ENCODE measurements around the gene ABCD1. TPM values are rescaled to one million over a fixed set of nuclear protein-coding genes. Genes with fewer than 3 reads are reported as not detected.
"Not testable (repeated sequence)": the region's sequence is repeated elsewhere in the genome, so short reads cannot be mapped to it uniquely, and the experiment has no call there.

Gene ABCD1
- total RNA-seq, 1 donor, result 8.8 TPM

- H3K27me3 ChIP-seq (ENCODE audit: insufficient read depth, low read length), result no peaks in the 10 kb centered on the region
- no peak overlapping the region for H3K4me3 ChIP-seq (ENCODE audit: low read length)
- no peaks in the 10 kb centered on the region for H3K9me3 ChIP-seq (ENCODE audit: low read depth, low read length)
- peaks cover 26% of the 10 kb centered on the region for H3K4me1 ChIP-seq (ENCODE audit: insufficient read depth, low read length)
Observed at GRCh38 chrX:153733651-153734240, 9.1 kb downstream of the ABCD1 start.

- peaks cover 27% of the 10 kb centered on the region for H3K4me1 ChIP-seq (ENCODE audit: insufficient read depth, low read length)
Observed at GRCh38 chrX:153734871-153735270, 10.2 kb downstream of the ABCD1 start.

DNA sequence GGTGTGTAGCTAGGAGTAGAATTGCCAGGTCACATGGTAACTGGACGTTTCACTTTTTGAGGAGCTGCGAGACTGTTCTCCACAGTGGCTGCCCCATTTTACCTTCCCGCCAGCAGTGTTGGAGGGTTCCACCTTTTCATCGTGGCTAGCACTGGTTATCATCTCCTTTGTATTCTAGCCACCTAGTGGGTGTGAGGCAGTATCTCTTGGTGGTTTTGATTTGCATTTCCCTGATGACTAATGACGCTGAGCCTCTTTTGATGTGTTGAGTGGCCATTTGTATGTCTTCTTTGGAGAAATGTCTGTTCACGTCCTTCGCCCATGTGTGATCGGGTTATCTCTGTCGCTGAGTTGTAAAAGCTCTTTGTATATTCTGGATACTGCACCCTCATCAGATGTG, 10.6 kb downstream of the ABCD1 start:
- Histone ChIP-seq H3K4me1 (ENCODE audit: insufficient read depth, low read length) (peaks cover 31% of the 10 kb centered on the region), H3K9me3 (ENCODE audit: low read depth, low read length) (no peaks in the 10 kb centered on the region), H3K4me3 (ENCODE audit: low read length) (no peak overlapping the region), H3K27me3 (ENCODE audit: insufficient read depth, low read length) (no peaks in the 10 kb centered on the region)

More at GRCh38 chrX:153734871-153735270, 10.2 kb downstream of the ABCD1 start:
- Histone ChIP-seq H3K27me3 (ENCODE audit: insufficient read depth, low read length) (no peaks in the 10 kb centered on the region), H3K9me3 (ENCODE audit: low read depth, low read length) (no peaks in the 10 kb centered on the region), H3K4me3 (ENCODE audit: low read length) (no peak overlapping the region)

DNA sequence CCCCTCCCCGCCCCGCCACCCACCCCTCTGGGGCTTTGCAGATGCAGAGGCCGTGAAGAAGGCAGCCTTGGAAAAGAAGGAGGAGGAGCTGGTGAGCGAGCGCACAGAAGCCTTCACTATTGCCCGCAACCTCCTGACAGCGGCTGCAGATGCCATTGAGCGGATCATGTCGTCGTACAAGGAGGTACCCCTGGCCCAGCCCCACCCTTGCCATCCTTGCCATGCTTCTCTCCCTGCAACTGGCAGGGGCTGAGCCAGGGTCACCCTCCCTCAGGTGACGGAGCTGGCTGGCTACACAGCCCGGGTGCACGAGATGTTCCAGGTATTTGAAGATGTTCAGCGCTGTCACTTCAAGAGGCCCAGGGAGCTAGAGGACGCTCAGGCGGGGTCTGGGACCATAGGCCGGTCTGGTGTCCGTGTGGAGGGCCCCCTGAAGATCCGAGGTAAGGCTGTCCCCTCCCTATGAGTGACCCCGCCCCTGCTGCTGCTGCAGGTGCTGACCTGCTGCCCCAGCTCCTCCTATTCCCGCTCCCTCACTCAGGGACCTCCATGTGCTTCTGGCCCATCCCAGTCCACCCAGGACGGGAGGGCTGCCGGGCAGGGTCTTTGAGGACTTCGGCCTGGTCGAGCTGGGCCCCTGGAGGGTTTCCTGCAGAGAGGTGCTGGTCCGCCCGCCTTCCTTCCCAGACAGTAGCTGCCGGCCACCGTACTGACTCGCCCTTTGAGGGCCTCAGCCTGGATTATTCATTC, 11.6 kb downstream of the ABCD1 start:
- Histone ChIP-seq H3K4me3 (ENCODE audit: low read length) (no peak overlapping the region), H3K27me3 (ENCODE audit: insufficient read depth, low read length) (no peaks in the 10 kb centered on the region), H3K4me1 (ENCODE audit: insufficient read depth, low read length) (peaks cover 25% of the 10 kb centered on the region), H3K9me3 (ENCODE audit: low read depth, low read length) (no peaks in the 10 kb centered on the region)

- no peaks in the 10 kb centered on the region for H3K9me3 ChIP-seq (ENCODE audit: low read depth, low read length)
- no peaks in the 10 kb centered on the region for H3K27me3 ChIP-seq (ENCODE audit: insufficient read depth, low read length)
- peaks cover 23% of the 10 kb centered on the region for H3K4me1 ChIP-seq (ENCODE audit: insufficient read depth, low read length)
- no peak overlapping the region for H3K4me3 ChIP-seq (ENCODE audit: low read length)
Observed at GRCh38 chrX:153736871-153737441, 12.3 kb downstream of the ABCD1 start.

GRCh38 chrX:153738056-153738605, 13.5 kb downstream of the ABCD1 start:
- Histone ChIP-seq H3K4me1 (ENCODE audit: insufficient read depth, low read length) (peaks cover 15% of the 10 kb centered on the region), H3K4me3 (ENCODE audit: low read length) (no peak overlapping the region), H3K9me3 (ENCODE audit: low read depth, low read length) (no peaks in the 10 kb centered on the region), H3K27me3 (ENCODE audit: insufficient read depth, low read length) (no peaks in the 10 kb centered on the region)

- H3K4me3 ChIP-seq (ENCODE audit: low read length), result no peak overlapping the region
- H3K27me3 ChIP-seq (ENCODE audit: insufficient read depth, low read length), result no peaks in the 10 kb centered on the region
Observed at GRCh38 chrX:153739754-153740486, 15.3 kb downstream of the ABCD1 start.

DNA sequence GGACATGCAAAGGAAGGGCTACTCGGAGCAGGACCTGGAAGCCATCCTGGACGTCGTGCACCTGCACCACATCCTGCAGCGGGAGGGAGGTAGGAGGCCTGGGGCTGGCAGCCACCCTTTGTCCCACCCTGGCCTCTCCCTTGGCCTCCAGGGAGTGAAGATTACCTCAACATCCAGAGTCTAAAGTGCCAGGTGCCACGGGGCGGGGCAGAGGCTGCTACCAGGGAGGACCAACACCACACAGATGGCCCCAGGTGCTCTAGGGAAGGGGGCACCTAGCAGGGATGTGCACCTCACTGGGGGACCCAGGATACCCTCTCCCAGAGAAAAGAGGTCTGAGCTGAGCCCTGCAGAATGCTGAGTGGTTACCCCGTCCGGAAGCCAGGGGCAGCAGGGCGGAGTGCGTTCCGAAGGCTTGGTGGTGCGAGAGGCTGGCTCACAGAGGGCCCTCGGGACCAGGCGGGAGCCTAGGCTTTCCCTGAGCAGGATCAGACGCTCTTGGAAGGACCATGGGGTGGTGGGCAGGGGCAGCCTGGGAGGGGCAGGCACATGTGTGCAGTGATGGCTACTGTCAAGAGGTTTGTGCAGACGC, 16.1 kb downstream of the ABCD1 start:
- Histone ChIP-seq H3K4me1 (ENCODE audit: insufficient read depth, low read length) (peaks cover 23% of the 10 kb centered on the region), H3K9me3 (ENCODE audit: low read depth, low read length) (no peaks in the 10 kb centered on the region), H3K27me3 (ENCODE audit: insufficient read depth, low read length) (no peaks in the 10 kb centered on the region), H3K4me3 (ENCODE audit: low read length) (no peak overlapping the region)

More at GRCh38 chrX:153739754-153740486, 15.3 kb downstream of the ABCD1 start:
- Histone ChIP-seq H3K9me3 (ENCODE audit: low read depth, low read length) (no peaks in the 10 kb centered on the region), H3K4me1 (ENCODE audit: insufficient read depth, low read length) (peaks cover 23% of the 10 kb centered on the region)

- Histone ChIP-seq H3K9me3 (ENCODE audit: low read depth, low read length) (no peaks in the 10 kb centered on the region), H3K27me3 (ENCODE audit: insufficient read depth, low read length) (no peaks in the 10 kb centered on the region), H3K4me1 (ENCODE audit: insufficient read depth, low read length) (peaks cover 23% of the 10 kb centered on the region), H3K4me3 (ENCODE audit: low read length) (no peak overlapping the region)
Observed at GRCh38 chrX:153741446-153741845, 16.8 kb downstream of the ABCD1 start.

GRCh38 chrX:153742111-153742510, 17.5 kb downstream of the ABCD1 start:
- H3K4me1 ChIP-seq (ENCODE audit: insufficient read depth, low read length), result peaks cover 23% of the 10 kb centered on the region
- H3K27me3 ChIP-seq (ENCODE audit: insufficient read depth, low read length); H3K4me3 ChIP-seq (ENCODE audit: low read length); H3K9me3 ChIP-seq (ENCODE audit: low read depth, low read length): not testable (repeated sequence)

DNA sequence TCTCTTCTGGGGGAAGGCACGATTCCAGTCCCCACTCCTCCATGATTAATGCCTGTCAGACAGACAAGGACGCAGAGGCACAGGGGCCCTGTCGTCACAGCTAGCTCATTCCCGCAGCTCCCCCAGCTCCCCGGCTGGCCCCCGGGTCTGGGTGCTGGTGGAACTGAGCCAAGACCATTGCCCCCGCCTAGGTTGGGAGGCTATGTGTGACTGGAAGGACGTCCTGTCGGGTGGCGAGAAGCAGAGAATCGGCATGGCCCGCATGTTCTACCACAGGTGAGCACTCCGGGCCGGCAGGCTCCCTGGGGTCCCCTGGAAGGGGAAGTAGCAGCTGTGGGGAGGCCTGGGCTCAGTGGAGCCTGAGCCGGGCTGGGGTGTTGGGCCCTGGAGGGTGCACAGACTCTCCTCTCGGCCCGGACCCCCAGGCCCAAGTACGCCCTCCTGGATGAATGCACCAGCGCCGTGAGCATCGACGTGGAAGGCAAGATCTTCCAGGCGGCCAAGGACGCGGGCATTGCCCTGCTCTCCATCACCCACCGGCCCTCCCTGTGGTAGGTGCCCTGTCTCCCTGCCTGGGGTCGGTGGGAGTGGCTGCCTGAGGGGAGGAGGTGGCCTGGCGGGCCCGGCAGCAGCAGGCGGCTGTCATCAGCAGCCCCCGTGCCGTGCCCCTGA, 18.3 kb downstream of the ABCD1 start:
- not testable (repeated sequence) for H3K27me3 ChIP-seq (ENCODE audit: insufficient read depth, low read length); H3K9me3 ChIP-seq (ENCODE audit: low read depth, low read length); H3K4me3 ChIP-seq (ENCODE audit: low read length)
- peaks cover 23% of the 10 kb centered on the region for H3K4me1 ChIP-seq (ENCODE audit: insufficient read depth, low read length)

DNA sequence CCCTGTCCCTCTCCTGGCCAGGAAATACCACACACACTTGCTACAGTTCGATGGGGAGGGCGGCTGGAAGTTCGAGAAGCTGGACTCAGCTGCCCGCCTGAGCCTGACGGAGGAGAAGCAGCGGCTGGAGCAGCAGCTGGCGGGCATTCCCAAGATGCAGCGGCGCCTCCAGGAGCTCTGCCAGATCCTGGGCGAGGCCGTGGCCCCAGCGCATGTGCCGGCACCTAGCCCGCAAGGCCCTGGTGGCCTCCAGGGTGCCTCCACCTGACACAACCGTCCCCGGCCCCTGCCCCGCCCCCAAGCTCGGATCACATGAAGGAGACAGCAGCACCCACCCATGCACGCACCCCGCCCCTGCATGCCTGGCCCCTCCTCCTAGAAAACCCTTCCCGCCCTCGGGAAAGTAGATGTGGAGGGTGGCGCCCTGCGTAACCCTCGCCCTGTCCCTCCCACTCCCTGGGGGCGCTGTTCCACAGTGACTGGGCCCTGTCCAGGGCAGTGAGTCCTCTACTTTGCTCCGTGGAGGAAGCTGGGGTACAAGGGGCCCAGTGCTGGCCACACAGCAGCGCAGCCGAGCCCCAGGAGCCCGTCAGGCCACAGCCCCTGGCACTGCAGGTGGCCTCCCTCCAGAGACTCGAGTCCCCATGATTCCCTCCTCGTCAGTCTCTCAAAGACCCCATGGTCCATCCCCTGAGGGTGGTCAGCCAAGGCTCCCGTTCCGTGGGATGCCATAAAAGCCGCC, 19.0 kb downstream of the ABCD1 start:
- H3K9me3 ChIP-seq (ENCODE audit: low read depth, low read length); H3K4me3 ChIP-seq (ENCODE audit: low read length); H3K27me3 ChIP-seq (ENCODE audit: insufficient read depth, low read length): not testable (repeated sequence)
- H3K4me1 ChIP-seq (ENCODE audit: insufficient read depth, low read length), result peaks cover 23% of the 10 kb centered on the region

- Histone ChIP-seq H3K4me1 (ENCODE audit: insufficient read depth, low read length) (peaks cover 23% of the 10 kb centered on the region), H3K4me3 (ENCODE audit: low read length) (no peak overlapping the region)
Observed at GRCh38 chrX:153744210-153745066, 19.8 kb downstream of the ABCD1 start.

More at GRCh38 chrX:153744210-153745066, 19.8 kb downstream of the ABCD1 start:
- Histone ChIP-seq H3K27me3 (ENCODE audit: insufficient read depth, low read length) (no peaks in the 10 kb centered on the region), H3K9me3 (ENCODE audit: low read depth, low read length) (no peaks in the 10 kb centered on the region)

Measured in mononuclear cell (primary cell).